Measurements from ENCODE around the gene PKNOX1.
"Not testable (repeated sequence)": the region's sequence is repeated elsewhere in the genome, so short reads cannot be mapped to it uniquely, and the experiment has no call there.

Gene PKNOX1

DNA sequence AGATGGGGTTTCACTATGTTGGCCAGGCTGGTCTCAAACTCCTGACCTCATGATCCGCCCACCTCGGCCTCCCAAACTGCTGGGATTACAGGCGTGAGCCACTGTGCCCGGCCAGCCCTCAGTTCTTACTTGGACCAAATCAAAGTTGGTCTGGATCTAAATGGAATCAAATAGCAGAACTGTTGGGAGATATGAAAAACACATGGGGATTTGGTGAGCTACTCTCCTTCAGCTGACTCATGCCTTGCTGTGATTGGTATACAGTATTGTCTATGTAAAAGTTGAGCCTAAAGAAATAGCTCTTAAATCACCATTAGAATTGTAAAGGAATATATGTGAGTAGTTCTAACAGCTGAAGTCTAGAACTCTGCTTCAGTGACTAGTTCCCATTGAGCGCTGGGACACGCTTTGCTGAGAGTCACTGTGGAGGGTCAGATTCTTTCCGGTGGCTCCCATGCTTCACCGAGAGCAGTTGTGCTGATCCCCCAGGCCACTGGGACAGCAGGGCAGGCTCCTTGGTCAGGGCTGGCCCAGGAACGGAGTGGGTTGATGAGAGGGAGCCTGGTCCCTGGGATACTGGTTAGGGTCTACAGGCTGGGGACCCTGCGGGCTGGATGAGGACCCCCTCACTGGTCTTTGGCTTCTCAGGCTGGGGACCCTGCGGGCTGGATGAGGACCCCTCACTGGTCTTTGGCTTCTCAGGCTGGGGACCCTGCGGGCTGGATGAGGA is 14.0 kb downstream of the PKNOX1 start:
- no peak for DNase-seq

DNA sequence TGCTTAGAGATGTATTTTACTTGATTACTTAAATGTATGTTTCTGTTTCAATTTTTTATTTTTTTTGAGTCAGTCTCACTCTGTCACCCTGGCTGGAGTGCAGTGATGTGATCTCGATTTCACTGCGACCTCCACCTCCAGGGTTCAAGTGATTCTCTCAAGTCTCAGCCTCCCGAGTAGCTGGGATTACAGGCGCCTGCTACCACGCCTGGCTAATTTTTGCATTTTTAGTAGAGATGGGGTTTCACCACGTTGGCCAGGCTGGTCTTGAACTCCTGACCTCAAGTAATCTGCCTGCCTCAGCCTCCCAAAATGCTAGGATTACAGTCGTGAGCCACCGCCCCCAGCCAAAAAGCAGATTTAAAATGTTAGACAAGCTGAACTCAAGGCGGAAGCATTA is 15.0 kb downstream of the PKNOX1 start:
- DNase-seq: not testable (repeated sequence)

DNA sequence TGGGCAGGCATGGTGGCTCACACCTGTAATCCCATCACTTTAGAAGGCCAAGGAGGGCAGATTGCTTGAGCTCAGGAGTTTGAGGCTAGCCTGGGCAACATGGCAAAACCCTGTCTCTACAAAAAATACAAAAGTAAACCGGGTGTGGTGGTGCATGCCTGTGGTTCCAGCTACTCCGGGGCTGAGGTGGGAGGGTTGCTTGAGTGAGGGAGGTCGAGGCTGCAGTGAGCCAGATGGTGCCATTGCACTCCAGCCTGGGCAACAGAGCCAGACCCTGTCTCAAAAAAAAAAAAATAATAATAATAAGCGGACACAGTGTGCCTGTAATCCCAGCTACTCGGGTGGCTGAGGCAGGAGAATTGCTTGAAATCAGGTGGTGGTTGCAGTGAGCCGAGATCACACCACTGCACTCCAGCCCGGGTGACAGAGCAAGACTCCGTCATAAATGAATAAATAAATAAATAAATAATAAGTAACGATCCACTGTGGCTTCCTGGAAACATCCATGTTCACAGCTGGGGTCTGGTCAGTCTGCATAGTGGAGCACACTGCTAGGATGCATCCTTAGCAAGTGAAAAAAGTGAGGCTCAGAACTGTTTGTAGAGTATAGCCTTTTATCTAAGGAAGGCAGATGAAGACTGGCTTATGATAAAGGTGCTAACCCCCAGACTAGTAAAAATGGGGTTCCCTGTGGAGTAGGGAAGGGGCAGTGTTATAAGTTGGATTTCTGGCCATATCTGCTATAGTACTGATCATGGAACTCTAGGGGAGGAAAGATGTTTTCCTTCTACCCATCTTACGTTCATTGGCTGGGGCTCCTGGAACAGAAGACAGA is 15.7 kb downstream of the PKNOX1 start:
- no peak for DNase-seq

- no peak for DNase-seq
Observed at GRCh38 chr21:42991992-42992740, 17.8 kb downstream of the PKNOX1 start.

- no peak for DNase-seq
Observed at GRCh38 chr21:42993051-42993712, 18.8 kb downstream of the PKNOX1 start.

DNA sequence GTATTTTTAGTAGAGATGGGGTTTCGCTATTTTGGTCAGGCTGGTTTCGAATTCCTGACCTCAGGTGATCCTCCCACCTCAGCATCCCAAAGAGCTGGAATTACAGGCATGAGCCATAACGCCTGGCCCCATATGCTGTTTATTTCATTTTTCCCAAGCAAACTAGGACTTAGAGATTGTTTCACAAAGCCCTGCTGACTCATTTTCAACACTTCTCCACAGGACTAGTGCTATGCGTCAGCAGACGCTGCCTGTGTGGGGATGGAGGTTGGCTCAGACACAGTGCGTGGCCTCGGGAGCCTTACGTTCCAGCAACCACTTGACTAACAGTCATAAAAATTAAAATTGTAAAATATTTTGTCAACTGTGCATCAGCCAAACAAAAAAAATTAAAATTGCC is 22.7 kb downstream of the PKNOX1 start:
- DNase-seq: no peak

GRCh38 chr21:42997983-42998382 is 23.6 kb downstream of the PKNOX1 start:
- DNase-seq: not testable (repeated sequence)

GRCh38 chr21:42999152-42999551 is 24.8 kb downstream of the PKNOX1 start:
- DNase-seq: not testable (repeated sequence)

GRCh38 chr21:43000041-43000440 is 25.7 kb downstream of the PKNOX1 start:
- DNase-seq: not testable (repeated sequence)

GRCh38 chr21:43001316-43001715 is 27.0 kb downstream of the PKNOX1 start:
- DNase-seq: no peak

- DNase-seq: no peak
Observed at GRCh38 chr21:43004926-43005325, 30.6 kb downstream of the PKNOX1 start.

- no peak for DNase-seq
Observed at GRCh38 chr21:43005635-43006034, 31.3 kb downstream of the PKNOX1 start.

GRCh38 chr21:43006051-43006873 is 31.9 kb downstream of the PKNOX1 start:
- DNase-seq: not testable (repeated sequence)

GRCh38 chr21:43006874-43007208 is 32.5 kb downstream of the PKNOX1 start:
- DNase-seq: no peak

DNA sequence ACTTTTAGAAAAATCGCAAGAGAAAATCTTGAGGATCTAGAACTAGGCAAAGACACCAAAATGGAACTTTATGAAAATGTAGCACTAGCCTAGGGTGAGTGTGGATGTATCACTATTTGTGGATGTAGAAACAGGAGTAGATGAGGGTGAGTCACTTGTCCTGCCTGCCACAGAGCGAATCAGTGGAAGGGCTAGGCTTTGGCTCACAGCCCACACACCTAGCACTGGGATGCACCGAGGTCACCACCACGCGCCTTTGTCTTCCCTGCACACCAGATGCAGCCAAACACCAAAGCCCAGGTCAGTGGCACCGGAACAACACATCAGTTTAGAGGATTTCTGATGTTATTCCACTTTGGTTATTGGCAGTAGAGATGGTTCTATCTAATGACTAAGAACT is 38.2 kb downstream of the PKNOX1 start:
- no peak for DNase-seq

GRCh38 chr21:43015906-43016540 is 41.7 kb downstream of the PKNOX1 start:
- DNase-seq: no peak

- no peak for DNase-seq
Observed at GRCh38 chr21:43016728-43017127, 42.4 kb downstream of the PKNOX1 start.

DNA sequence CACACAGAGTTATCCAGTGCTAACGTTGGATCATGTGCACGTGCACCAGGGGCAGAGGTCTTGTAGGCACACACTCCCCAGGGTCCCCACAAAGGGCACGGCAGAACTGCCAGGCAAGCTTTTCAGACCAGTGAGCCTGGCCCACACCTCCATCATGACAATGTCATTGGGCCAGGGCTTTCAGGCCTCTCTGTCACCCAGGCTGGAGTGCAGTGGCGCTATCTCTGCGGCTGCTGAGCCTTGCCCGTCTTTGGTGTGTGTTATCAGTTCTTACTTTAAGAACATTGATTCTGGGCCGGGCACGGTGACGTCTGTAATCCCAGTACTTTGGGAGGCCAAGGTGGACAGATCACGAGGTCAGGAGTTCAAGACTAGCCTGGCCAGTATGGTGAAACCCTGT is 44.2 kb downstream of the PKNOX1 start:
- no peak for DNase-seq

DNA sequence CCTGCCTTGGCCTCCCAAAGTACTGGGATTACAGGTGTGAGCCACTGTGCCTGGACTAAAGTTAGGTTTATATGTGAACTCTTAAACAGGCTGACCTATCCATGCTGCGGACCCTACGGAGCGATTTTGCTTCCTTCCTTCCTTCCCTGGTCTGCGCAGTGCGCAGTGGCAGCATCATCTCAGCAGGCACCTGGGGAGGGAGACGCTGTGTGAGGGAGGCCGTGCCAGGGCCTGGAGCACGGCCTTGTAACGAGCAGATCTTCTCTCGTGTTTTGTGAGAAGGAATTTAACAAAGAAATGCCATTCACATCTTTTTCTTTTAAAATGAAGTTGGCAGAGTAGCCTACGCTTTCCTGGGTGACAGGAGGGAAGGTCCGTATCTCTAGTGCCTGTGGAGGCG is 45.8 kb downstream of the PKNOX1 start:
- no peak for DNase-seq

DNA sequence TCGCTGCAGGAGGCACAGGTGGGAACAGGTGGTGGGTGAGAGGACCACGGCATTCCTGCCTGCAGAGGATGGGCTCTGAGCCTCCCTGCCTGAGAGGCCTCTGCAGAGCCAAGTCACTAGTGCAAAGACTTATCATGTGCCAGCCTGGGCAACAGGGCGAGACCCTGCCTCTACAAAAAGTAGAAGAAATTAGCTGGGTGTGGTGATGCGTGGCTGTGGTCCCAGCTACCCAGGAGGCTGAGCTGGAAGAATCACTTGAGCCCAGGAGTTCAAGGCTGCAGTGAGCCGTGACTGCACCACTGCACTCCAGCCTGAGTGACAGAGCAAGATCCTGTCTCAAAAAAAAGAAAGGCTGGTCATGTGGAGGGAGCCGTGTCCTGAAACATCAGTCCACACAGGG is 46.4 kb downstream of the PKNOX1 start:
- no peak for DNase-seq

DNA sequence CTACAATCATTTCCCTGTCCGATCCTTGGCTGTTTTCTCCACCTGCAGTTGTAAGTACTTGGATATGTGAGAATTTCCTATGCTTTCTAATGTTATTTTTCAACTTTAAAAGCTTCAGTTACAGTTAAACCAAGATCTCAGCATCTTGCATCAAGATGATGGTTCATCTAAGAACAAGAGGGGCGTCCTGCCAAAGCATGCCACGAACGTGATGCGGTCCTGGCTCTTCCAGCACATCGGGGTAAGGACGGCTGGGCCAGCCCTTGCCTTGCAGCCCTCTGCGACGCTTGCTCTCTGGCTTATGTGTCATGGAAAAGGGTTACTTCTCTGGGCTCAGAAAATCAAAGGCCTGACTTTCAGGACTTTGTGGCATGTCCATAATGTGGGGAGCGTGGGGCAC is 46.8 kb downstream of the PKNOX1 start:
- no peak for DNase-seq

All from GDM1 (cell line).